HG02981 (cell line): ENCODE results near the gene TMEM135.

Source experiments
- ATAC-seq: cut with Tn5 transposase; IDR thresholded peaks from one replicate; pipeline ENCODE4 v1.9.1; 2021; ENCODE audit warnings: mild to moderate bottlenecking, moderate library complexity; ENCODE audit not compliant: unreplicated experiment

Gene TMEM135

GRCh38 chr11:87190071-87190470, 152.3 kb downstream of the TMEM135 start:
- ATAC-seq: no peak

DNA sequence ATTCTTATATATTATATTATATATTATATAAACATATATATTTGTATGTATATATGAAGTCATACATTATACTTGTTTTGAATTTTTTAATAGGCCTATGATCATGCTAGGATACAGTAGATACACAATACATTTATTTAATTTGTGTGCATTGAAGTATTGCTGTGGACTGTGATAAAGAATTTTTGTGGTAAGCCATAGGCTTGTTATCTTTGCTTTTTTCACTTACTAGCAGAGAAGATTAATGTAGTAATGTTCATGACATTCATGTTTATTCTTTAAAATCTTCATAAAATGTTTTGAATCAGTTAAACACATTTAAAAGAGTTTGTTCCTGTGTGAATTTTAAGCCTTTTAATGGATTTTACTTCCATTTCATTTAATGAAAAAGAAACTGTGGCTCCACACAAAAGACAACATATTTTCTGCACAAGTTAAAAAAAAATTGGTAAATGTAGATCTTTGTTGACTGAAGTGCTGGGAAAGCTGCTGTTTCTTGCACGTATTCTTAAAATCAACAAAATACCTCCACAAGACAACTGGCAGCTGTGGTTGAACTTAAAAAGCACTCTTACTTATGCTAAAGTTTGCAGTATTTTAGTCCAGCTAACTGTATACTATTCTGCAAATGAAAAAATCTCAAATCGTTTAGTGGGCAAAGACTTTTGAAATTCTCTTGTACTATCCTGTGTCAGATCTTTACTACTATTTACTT, 156.2 kb downstream of the TMEM135 start:
- ATAC-seq: no peak

GRCh38 chr11:87194985-87195820, 157.5 kb downstream of the TMEM135 start:
- no peak for ATAC-seq

GRCh38 chr11:87198266-87198881, 160.6 kb downstream of the TMEM135 start:
- no peak for ATAC-seq

GRCh38 chr11:87201376-87201775, 163.6 kb downstream of the TMEM135 start:
- no peak for ATAC-seq

DNA sequence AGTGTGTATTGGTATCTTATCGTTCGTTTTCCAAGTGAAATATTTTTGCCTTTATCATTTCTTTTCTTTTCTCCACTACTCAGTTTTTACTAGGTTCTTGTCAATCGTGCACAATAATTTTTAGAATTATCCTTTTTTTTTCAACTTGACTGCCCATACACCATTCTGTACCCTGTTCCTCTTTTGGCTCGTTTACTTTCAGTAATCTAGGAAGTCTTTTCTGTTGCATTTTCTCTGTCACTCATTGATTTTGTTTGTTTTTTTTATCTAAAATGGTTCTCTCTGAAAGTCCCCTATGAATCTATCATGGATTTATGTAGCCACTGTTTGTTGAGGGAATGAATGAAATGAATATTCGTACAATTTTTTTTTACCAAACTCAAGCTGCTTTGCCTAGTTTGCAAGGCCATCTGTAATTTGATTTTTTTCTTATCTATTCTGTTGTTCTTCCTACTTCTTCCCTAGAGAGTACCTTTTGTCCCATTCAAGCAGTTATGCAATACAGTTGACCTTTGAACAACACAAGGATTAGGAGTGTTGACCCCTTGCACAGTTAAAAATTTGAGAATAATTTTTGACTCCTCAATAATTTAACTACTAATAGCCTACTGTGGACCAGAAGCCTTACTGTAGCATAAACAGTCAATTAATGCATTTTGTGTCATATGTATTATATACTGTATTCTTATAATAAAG, 166.3 kb downstream of the TMEM135 start:
- ATAC-seq: no peak

GRCh38 chr11:87212891-87213290, 175.2 kb downstream of the TMEM135 start:
- ATAC-seq: no peak

GRCh38 chr11:87213444-87213843, 175.7 kb downstream of the TMEM135 start:
- ATAC-seq: peak; percentile 73

GRCh38 chr11:87215236-87215635, 177.5 kb downstream of the TMEM135 start:
- no peak for ATAC-seq

GRCh38 chr11:87219266-87219665, 181.5 kb downstream of the TMEM135 start:
- ATAC-seq: peak; percentile 58

DNA sequence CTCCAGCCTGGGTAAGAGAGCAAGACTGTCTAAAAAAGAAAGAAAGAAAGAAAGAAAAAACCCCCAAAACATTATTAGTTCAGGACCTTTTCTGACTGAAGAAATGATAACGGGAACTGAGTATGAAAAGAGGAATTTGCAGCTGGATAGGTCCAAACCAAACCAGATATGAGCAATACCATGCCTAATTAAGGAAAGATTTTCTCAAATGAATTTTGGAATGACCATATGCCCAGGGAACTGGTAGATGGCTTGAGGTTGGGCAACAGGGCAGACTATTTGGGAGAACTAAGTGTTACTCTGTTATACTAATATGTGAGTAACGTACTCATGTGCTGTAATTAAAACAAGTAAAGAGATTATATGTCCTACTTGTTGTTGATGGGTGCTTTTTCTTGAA, 186.1 kb downstream of the TMEM135 start:
- no peak for ATAC-seq

- ATAC-seq: no peak
Observed at GRCh38 chr11:87224486-87224885, 186.8 kb downstream of the TMEM135 start.

- no peak for ATAC-seq
Observed at GRCh38 chr11:87228820-87229219, 191.1 kb downstream of the TMEM135 start.

- no peak for ATAC-seq
Observed at GRCh38 chr11:87230995-87231394, 193.3 kb downstream of the TMEM135 start.

DNA sequence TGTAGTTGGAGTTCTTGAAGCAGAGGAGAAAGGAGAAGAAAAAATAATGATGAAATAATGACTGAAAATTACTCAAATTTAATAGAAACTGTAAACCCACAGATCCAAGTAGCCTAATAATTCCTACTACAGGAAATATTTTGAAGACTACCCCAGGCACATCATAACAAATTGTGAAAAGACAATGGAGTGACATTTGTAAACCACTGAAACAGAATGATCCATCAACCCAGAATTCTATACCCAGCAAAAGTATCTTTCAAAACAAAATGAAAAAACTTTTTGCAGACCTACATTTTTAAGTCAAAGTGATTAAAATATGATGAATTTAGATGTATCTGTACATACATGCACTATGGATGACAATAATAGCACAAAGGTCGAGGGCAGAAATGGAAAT, 194.6 kb downstream of the TMEM135 start:
- ATAC-seq: no peak

DNA sequence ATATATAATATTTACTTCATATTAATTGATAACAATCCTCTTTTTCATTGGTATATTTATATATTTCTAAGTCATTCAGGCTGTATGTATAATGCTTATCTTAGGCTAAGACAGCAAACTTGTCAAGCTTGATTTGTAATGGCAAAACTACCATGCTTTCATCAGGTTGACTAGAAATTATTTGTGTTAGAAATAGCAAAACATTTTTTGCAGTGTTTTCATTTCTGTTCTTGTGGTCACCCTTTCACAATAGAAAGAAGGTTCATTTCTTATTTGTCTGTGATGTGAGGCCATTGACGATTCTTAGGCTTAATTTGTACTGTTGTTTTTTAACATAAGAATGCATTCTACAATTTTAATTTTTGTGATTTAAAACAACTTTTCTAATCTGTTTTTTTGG, 197.6 kb downstream of the TMEM135 start:
- ATAC-seq: no peak

GRCh38 chr11:87236368-87236767, 198.6 kb downstream of the TMEM135 start:
- no peak for ATAC-seq

- ATAC-seq: no peak
Observed at GRCh38 chr11:87239001-87239400, 201.3 kb downstream of the TMEM135 start.

DNA sequence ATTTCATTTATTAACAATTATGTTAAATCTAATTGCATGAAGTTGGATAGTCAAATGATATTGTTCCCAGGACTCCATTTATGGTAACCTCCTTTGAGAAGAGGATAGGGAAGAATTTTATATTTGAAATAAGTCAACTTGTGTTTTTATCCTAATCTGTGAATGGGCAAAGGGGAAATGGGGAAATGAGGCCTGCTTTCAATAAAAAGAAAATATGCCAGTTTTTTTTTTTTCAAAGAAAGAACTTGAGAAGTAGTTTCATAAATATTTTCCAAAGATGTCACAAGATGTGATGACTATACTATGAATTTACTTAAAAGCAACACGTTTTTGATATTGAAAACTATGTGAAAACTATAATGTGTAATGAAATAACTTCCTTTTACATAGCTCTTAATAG, 201.8 kb downstream of the TMEM135 start:
- no peak for ATAC-seq

- ATAC-seq: no peak
Observed at GRCh38 chr11:87251560-87251959, 213.8 kb downstream of the TMEM135 start.

GRCh38 chr11:87252869-87253268, 215.1 kb downstream of the TMEM135 start:
- no peak for ATAC-seq
